Panc1 (cell line): ENCODE results near the gene YWHAH. TPM values are rescaled to one million over a fixed set of nuclear protein-coding genes. Genes with fewer than 3 reads are reported as not detected.

Source experiments
- ATAC-seq: fragments of 200-7000 bp; cut with Tn5 transposase; 2 replicates; pipeline ENCODE4 v1.9.1; 2020; ENCODE audit warnings: mild to moderate bottlenecking, moderate library complexity
- BruUV-seq: library from RNA; stranded (reverse); fragments of 400-500 nt; replicated peaks from 2 replicates; lab custom pipeline; 2021; lab: Mats Ljungman, UMichigan
- CTCF ChIA-PET: fragments of 300-600 bp; sonication (Branson Sonifier 250); formaldehyde crosslinking; loops from one replicate; lab custom pipeline; 2022; ENCODE audit warnings: antibody characterized with exemption; lab: Charles Lee
- POLR2A ChIA-PET: fragments of 300-600 bp; sonication (Branson Sonifier 250); formaldehyde crosslinking; loops from one replicate; lab custom pipeline; 2022; ENCODE audit warnings: antibody characterized with exemption; lab: Charles Lee
- DNase-seq: peaks from one replicate; pipeline ENCODE4 v3.0.0-alpha.2; 2010; ENCODE audit warnings: low read depth, low spot score
- H3K27ac ChIP-seq: 2 replicates; pipeline ENCODE4 v1.5.1; 2011; ENCODE audit warnings: mild to moderate bottlenecking, low read length, inconsistent platforms
- H3K27me3 ChIP-seq: fragments of 200-500 bp; sonication (Bioruptor generic); 2 replicates; pipeline ENCODE4 v1.6.0; 2014; ENCODE audit warnings: low read length, inconsistent platforms; ENCODE audit not compliant: control insufficient read depth, insufficient read depth
- H3K36me3 ChIP-seq: fragments of 200-500 bp; sonication (Bioruptor generic); 2 replicates; pipeline ENCODE4 v1.5.1; 2014; ENCODE audit warnings: inconsistent platforms, mild to moderate bottlenecking, low read length, moderate library complexity; ENCODE audit not compliant: control insufficient read depth, insufficient read depth
- H3K4me1 ChIP-seq: 2 replicates; pipeline ENCODE4 v1.5.1; 2011; ENCODE audit warnings: inconsistent platforms, mild to moderate bottlenecking, low read length, moderate library complexity; ENCODE audit not compliant: control insufficient read depth, insufficient read depth
- H3K4me3 ChIP-seq, 2 experiments: 2 replicates each; pipeline ENCODE4 v1.5.1; 2011 to 2012; ENCODE audit warnings: low read depth in 2 of 2, low read length in 2 of 2, mild to moderate bottlenecking in 2 of 2, inconsistent platforms in 1 of 2, moderate library complexity in 1 of 2
- H3K9me3 ChIP-seq: fragments of 200-500 bp; sonication (Bioruptor generic); 2 replicates; pipeline ENCODE4 v1.5.1; 2014; ENCODE audit warnings: low read depth, mild to moderate bottlenecking, inconsistent platforms, low read length, moderate library complexity; ENCODE audit not compliant: control insufficient read depth, insufficient read depth
- POLR2AphosphoS5 ChIP-seq: IDR thresholded peaks from 2 replicates; pipeline ENCODE4 v1.6.1; 2012; ENCODE audit warnings: mild to moderate bottlenecking, low read depth, low read length, moderate library complexity
- REST ChIP-seq, 2 experiments: IDR thresholded peaks; 2 replicates each; pipeline ENCODE4 v1.6.1; 2011 to 2012; ENCODE audit warnings: low read depth in 2 of 2, control low read depth in 1 of 2, low read length in 1 of 2, mild to moderate bottlenecking in 1 of 2, moderate library complexity in 1 of 2; ENCODE audit not compliant: insufficient read depth in 1 of 2
- SIN3A ChIP-seq: IDR thresholded peaks from 2 replicates; pipeline ENCODE4 v1.6.1; 2012; ENCODE audit warnings: low read depth, mild to moderate bottlenecking, low read length, moderate library complexity, borderline replicate concordance; ENCODE audit not compliant: insufficient read depth
- TCF7L2 ChIP-seq: IDR thresholded peaks from 2 replicates; pipeline ENCODE4 v1.6.1; 2011; ENCODE audit warnings: mild to moderate bottlenecking, low read depth, low read length, inconsistent platforms
- in situ Hi-C: cut with HindIII; loops from 2 replicates; pipeline ENCODE4 v1.10.0; 2016; ENCODE audit warnings: low sequenced_read_pairs, low pct_unique_long_range_greater_than_20kb
- intact Hi-C: fragments of 100-400 bp; cut with micrococcal nuclease; formaldehyde crosslinking; loops from one replicate; pipeline ENCODE4 v1.10.0; 2022; ENCODE audit not compliant: unreplicated experiment
- total RNA-seq: library from RNA; stranded (reverse); gene quantifications from one replicate; pipeline ENCODE4 v1.2.1, GENCODE V29; 2021; ENCODE audit not compliant: unreplicated experiment
- TF ChIP-seq, protein P1 (sequence below): fragments of 450-650 bp; IDR thresholded peaks from 2 replicates; pipeline ENCODE4 v1.5.1; 2017; ENCODE audit warnings: mild to moderate bottlenecking

The YWHAH gene
- total RNA-seq, 1 experiment from 2014 or later: 138 TPM

DNA sequence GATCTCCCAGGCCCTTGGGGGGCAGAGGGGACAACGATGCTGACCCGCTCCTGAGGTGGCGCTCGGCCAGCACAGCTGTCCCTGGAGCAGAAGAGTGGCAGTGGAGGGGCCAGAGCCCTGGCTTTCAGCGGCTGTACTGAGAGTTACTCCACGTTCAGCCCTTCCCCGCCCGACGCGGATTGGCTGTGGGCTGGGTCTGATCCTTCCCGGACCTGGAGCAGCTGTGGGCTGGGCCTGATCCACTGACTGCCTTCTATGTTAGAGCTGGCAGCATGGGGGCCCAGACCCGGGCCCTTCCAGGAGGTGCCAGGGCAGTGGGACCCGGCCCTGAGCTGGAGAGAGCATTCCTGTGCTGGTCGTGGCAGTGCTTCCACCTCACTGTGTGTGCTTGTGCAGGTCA is 27.8 kb downstream of the YWHAH start:
- H3K9me3 ChIP-seq: no peaks in the 10 kb centered on the region
- no peaks in the 10 kb centered on the region for H3K27me3 ChIP-seq
- no peaks in the 10 kb centered on the region for H3K36me3 ChIP-seq
- CTCF ChIA-PET: no interaction called here
- ATAC-seq: no peak
- TF ChIP-seq, protein P1, sequence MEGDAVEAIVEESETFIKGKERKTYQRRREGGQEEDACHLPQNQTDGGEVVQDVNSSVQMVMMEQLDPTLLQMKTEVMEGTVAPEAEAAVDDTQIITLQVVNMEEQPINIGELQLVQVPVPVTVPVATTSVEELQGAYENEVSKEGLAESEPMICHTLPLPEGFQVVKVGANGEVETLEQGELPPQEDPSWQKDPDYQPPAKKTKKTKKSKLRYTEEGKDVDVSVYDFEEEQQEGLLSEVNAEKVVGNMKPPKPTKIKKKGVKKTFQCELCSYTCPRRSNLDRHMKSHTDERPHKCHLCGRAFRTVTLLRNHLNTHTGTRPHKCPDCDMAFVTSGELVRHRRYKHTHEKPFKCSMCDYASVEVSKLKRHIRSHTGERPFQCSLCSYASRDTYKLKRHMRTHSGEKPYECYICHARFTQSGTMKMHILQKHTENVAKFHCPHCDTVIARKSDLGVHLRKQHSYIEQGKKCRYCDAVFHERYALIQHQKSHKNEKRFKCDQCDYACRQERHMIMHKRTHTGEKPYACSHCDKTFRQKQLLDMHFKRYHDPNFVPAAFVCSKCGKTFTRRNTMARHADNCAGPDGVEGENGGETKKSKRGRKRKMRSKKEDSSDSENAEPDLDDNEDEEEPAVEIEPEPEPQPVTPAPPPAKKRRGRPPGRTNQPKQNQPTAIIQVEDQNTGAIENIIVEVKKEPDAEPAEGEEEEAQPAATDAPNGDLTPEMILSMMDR: no peak
- TF ChIP-seq TCF7L2 (no peak), SIN3A (no peak), REST (IDR thresholded peaks at IDR 0.05; ENCODE audit: insufficient read depth in 1 of 2, low read depth in 2 of 2, low read length in 1 of 2) (no peak), POLR2AphosphoS5 (no peak)
- 0 out of 2 replicates have a peak, but pooled peaks cover 2% of the 10 kb centered on the region for H3K4me1 ChIP-seq
- BruUV-seq: no TSS peak
- POLR2A ChIA-PET: no interaction called here
- DNase-seq: no peak
- intact Hi-C loops (loop anchor here (10.0 kb wide), 1 partner anchor 293 kb away; no protein-coding TSS in a partner anchor), in situ Hi-C loops (loop anchor here (25.0 kb wide), 1 partner anchor 260 kb away; no protein-coding TSS in a partner anchor)
- no peak overlapping the region for H3K27ac ChIP-seq
- H3K4me3 ChIP-seq: no peak overlapping the region

DNA sequence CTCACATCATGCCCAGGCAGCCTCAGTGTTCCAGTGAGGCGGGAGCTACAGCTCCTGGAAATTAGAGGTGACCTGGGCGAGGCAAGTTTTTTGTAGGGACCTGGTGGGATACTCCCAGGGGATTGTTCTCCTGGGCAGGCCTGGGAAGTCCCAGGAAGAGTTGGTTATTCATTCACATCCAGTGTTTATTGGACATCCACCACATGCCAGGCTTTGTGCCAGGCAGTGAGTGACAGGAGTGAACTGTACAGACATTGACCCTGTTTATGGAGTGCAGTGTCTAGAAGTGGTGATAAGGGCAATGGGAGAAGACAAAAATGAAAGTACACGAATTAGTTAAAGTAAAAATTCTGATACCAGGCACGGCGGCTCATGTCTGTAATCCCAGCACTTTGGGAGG is 29.4 kb downstream of the YWHAH start:
- Histone ChIP-seq H3K4me3 (no peak overlapping the region), H3K36me3 (no peaks in the 10 kb centered on the region), H3K4me1 (0 out of 2 replicates have a peak, but pooled peaks cover 2% of the 10 kb centered on the region), H3K9me3 (no peaks in the 10 kb centered on the region), H3K27me3 (no peaks in the 10 kb centered on the region), H3K27ac (no peak overlapping the region)
- in situ Hi-C loops: loop anchor here (25.0 kb wide), 1 partner anchor 261 kb away; no protein-coding TSS in a partner anchor
- ATAC-seq (no peak), DNase-seq (no peak)
- BruUV-seq: no TSS peak
- ChIA-PET POLR2A (interaction anchor here (0.7 kb wide), 1 partner anchor 414 kb away, joined by 6 read pairs; no protein-coding TSS in a partner anchor), CTCF (no interaction called here)
- intact Hi-C loops: loop anchor here (10.0 kb wide), 1 partner anchor 291 kb away; no protein-coding TSS in a partner anchor
- TF ChIP-seq REST (IDR thresholded peaks at IDR 0.05; ENCODE audit: insufficient read depth in 1 of 2, low read depth in 2 of 2, low read length in 1 of 2): no peak
- TF ChIP-seq SIN3A: no peak
- no peak for TF ChIP-seq POLR2AphosphoS5
- TF ChIP-seq TCF7L2: no peak
- TF ChIP-seq, protein P1: no peak
